GM12873 (cell line): ENCODE results near the gene DPCD.

Source experiments
- TF ChIP-seq, protein P1 (sequence below): IDR thresholded peaks from 2 replicates; pipeline ENCODE4 v1.5.1; 2012; ENCODE audit warnings: low read depth, mild to moderate bottlenecking, moderate library complexity, low read length, control low read depth; ENCODE audit not compliant: insufficient read depth; ENCODE audit errors: missing control alignments

Gene DPCD

DNA sequence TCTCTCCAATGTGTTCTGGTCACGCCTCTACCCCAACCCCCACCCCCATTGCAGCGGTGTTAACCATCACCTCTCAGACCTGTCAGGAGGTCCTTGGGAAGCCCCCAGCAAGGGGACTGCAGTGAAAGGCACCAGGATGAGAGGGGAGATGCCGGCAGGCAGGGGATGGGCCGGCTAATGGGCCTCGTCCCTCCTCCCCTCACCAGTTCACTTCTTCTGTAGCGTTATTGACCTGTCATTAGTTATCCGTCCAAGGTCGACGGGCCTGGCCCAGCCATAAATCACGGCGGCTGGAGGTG lies 18.8 kb upstream of the DPCD start:
- TF ChIP-seq, protein P1, sequence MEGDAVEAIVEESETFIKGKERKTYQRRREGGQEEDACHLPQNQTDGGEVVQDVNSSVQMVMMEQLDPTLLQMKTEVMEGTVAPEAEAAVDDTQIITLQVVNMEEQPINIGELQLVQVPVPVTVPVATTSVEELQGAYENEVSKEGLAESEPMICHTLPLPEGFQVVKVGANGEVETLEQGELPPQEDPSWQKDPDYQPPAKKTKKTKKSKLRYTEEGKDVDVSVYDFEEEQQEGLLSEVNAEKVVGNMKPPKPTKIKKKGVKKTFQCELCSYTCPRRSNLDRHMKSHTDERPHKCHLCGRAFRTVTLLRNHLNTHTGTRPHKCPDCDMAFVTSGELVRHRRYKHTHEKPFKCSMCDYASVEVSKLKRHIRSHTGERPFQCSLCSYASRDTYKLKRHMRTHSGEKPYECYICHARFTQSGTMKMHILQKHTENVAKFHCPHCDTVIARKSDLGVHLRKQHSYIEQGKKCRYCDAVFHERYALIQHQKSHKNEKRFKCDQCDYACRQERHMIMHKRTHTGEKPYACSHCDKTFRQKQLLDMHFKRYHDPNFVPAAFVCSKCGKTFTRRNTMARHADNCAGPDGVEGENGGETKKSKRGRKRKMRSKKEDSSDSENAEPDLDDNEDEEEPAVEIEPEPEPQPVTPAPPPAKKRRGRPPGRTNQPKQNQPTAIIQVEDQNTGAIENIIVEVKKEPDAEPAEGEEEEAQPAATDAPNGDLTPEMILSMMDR = no peak

DNA sequence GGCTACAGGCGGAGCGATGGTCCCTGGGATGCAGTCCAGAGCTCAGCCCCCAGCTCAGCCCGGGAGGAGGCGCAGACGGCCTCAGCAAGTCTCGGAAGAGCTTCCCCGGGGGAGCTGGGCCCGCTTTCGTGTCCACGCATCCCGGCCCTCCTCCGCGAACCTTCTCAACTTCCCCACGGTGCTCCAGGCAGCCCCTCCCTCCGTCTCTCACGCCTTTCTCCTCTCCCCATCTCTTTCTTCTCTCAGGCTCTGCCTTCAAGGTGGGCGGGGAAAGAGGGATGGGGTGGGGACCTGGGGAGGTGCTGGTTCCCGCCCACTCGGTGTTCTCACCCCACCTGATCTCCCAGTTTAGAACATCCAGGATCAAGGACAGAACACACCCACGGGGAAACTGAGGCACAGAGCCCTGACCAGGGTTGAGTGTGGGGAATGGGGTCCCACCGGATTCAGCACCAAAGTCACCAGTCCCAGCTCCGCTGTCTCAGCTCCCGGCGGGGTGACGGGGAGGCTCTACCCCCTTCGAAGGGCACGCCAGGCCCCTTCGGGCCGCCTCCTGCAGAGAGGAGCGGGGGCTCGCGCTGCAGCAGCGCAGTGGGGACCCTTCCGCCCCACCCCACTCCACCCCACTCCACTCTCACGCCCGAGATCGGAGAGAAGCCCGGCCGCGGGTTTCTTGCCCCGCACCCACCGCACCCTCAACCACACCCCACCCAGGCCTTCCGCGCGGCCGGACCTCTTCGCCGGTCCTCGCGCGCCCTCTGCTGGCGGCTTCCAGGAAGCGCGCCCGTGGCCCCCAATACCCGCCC lies 18.3 kb upstream of the DPCD start:
- TF ChIP-seq, protein P1 = peak; percentile 72

DNA sequence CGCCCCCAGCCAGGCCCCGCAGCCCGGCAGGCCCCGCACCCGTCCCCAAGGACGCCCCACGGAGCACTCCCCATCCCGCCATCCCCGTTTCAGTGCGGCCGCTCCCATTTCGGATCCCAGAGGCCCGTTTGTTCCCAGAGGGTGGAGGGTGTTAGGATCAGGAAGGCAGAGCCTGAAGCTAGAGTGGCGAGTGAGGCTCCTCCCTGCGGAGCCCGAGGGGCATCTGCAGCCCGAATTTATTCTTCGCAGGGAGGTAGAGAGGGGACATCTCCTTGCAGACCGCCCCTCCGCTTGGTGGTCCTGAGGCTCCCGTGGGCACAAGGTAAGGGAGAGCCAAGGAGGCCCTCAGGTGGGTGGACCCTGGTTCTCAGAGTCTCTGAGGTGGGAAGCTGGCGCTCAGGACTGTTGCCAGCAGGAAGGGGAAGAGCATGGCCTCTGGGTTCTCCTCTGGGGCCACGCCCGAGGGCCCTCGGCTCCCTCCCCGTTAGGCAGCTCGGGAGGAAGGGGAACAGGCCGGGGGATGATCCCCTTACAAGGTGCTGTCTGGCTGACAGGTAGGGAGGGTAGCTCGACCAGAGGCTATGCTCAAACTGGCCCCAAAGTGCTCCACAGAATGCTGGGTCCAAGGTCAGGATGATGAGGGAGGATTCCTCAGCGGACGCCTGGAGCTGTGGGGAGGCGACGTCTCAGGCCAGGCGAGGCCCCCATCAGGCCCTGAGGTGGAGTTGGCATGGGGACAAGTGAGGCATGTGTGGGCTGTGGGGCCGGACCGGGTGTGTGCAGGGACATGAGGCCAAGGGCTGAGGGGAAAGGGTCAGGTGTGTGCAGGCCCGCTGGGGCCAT lies 17.5 kb upstream of the DPCD start:
- TF ChIP-seq, protein P1 = no peak

DNA sequence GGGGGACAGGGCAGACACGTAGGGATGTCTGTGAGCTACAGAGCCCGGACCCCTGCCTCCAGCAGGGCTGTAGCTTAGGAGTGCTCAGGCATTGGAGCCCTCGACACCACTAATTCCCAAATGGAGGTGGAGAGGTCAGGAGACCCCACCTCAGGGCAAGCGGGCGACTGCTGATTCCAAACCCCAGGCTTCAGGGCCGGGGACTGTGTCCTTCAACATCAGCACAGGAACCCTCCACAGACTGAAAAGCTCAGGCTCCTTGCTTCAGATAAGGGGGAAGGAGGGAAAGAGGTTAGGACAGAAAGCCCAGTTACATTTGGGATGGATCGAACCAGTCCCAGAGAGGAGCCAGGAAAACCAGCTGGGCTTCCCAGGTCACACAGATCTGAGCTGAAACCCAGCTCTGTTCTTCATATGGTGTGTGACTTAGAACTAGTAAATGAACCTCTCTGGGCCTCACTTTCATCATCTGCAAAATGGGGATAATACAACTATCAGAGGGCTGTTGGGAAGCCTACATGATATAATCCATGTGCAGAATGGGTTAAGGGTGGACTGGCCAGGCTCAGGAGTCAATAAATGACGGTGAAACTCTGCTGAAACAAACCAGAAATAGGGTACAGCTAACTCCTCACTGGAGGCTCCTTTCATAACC lies 16.7 kb upstream of the DPCD start:
- TF ChIP-seq, protein P1 = no peak

DNA sequence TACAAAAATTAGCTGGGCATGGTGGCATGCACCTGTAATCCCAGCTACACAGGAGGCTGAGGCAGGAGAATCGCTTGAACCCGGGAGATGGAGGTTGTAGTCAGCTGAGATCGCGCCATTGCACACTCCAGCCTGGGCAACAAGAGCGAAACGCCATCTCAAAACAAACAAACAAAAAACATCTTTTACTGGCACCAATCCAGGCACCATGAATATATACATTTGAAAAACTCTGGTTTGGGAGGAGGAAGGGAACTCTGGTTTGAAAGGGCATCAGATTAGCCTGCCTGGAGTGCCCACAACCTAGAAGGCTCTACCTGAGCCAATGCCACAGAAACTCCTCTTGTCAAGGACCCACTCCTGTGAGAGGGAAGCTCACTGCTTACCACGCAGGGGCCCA lies 16.0 kb upstream of the DPCD start:
- TF ChIP-seq, protein P1 = no peak

DNA sequence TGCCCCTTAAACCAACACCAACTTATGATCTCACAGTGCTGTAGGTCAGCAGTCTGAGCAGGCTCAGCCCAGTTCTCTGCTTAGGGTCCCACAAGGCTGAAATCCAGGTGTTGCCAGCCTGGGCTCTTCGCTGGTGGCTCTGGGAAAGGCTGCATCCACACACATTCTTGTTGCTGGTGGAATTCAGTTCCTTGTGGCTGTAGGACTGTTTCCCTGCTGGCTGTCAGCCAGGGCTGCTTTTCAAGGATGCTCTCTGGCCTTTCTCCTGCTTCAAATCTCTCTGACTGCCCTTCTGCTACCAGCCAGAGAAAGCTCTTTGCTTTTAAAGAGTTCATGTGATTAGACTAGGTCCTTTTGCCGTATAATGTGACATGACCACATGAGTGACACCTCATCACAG lies 15.3 kb upstream of the DPCD start:
- TF ChIP-seq, protein P1 = no peak

DNA sequence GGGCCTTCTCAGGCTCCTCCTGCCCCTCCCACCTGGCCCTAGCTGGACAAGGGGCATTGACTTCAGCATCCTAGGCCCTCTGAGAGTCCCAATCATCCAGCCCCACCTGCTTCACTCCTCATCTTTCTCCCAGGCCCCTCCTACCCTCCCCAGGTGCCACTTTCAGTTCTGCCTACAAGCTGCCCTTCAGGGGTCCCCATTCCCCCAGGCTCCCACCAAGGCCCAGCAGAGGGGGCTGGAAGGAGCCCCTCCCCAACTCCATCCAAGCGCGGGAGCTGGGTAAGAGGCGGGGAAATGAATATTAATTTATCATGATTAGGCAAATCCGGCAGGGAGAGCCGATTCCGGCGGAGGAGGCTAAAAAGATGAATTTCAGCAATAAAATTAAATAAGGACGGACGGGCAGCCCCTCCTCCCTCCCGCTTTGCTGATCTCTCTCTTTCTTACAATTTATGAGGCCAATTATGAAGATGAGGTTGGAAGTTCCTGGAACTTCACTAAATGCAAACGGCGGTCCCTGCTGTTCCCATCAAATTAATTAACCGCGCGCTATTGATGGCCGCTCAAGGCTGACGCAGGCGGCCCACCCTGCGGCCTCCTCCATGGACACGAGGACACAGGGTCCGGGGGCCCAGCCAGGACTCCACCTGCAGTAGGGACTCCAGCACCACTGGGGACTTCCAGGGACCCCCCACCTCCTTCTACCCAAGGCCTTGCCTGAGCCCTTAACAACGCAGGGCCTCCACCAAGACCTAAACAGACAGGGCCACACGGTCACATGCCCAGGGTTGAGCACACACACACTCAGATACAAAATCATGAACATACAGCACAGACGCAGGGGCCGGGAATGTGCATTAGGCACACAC lies 14.0 kb upstream of the DPCD start:
- TF ChIP-seq, protein P1 = no peak
